ENCODE measurements around the gene VAT1.
"Not testable (repeated sequence)": the region's sequence is repeated elsewhere in the genome, so short reads cannot be mapped to it uniquely, and the experiment has no call there.

The VAT1 gene

DNA sequence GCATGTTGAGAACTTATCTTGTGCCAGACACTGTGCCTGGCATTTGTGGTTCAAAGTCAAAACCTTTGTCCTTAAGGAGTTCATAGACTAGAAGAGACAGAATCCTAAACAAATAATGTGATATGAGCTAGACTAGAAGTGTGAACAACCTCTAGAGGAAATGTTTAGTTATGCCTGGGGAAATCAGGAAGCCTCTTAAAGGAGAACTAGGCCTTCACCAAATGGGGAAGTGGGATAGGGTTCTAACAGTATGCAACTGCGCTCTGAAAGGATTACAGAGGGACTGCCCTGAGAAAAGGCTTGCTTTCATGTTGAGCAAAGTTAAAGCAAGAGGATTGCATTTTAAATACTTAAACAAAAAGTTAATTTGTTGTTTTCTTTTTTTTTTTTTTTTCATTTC is 37.0 kb downstream of the VAT1 start:
- Mint-ChIP-seq H3K4me1 (peaks cover 21% of the 10 kb centered on the region), H3K36me3 (ENCODE audit: low read depth) (peaks cover 50% of the 10 kb centered on the region), H3K27ac (no peak overlapping the region), H3K4me3 (no peak overlapping the region), H3K9me3 (no peaks in the 10 kb centered on the region), H3K27me3 (ENCODE audit: low read depth, poor library complexity) (no peaks in the 10 kb centered on the region)
- DNase-seq = no peak
- TF ChIP-seq, protein P1, sequence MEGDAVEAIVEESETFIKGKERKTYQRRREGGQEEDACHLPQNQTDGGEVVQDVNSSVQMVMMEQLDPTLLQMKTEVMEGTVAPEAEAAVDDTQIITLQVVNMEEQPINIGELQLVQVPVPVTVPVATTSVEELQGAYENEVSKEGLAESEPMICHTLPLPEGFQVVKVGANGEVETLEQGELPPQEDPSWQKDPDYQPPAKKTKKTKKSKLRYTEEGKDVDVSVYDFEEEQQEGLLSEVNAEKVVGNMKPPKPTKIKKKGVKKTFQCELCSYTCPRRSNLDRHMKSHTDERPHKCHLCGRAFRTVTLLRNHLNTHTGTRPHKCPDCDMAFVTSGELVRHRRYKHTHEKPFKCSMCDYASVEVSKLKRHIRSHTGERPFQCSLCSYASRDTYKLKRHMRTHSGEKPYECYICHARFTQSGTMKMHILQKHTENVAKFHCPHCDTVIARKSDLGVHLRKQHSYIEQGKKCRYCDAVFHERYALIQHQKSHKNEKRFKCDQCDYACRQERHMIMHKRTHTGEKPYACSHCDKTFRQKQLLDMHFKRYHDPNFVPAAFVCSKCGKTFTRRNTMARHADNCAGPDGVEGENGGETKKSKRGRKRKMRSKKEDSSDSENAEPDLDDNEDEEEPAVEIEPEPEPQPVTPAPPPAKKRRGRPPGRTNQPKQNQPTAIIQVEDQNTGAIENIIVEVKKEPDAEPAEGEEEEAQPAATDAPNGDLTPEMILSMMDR (IDR thresholded peaks at IDR 0.05) = no peak

DNA sequence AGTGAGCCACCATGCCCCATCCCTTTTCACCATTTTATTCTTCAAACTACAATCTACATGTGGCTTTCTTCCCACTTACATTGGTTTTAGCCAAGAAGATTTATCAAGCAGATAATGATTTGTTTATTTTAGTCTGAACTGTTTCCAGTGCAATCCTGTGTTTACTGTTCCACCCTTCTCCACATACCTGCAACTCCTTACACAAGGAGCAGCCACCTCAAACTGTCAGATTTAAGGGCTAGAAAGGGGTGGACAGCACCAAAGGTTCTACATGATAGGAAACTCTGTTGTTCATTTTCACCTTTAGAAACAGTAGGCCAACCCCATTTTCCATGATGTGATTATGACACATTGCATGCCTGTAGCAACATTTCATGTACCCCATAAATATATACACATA is 39.9 kb downstream of the VAT1 start:
- Mint-ChIP-seq H3K27ac (peak overlapping the region; percentile 54), H3K4me3 (peak overlapping the region; percentile 98), H3K9me3 (no peaks in the 10 kb centered on the region), H3K4me1 (peaks cover 35% of the 10 kb centered on the region), H3K27me3 (ENCODE audit: low read depth, poor library complexity) (no peaks in the 10 kb centered on the region), H3K36me3 (ENCODE audit: low read depth) (peaks cover 20% of the 10 kb centered on the region)
- TF ChIP-seq, protein P1 (IDR thresholded peaks at IDR 0.05) = no peak
- DNase-seq = no peak

DNA sequence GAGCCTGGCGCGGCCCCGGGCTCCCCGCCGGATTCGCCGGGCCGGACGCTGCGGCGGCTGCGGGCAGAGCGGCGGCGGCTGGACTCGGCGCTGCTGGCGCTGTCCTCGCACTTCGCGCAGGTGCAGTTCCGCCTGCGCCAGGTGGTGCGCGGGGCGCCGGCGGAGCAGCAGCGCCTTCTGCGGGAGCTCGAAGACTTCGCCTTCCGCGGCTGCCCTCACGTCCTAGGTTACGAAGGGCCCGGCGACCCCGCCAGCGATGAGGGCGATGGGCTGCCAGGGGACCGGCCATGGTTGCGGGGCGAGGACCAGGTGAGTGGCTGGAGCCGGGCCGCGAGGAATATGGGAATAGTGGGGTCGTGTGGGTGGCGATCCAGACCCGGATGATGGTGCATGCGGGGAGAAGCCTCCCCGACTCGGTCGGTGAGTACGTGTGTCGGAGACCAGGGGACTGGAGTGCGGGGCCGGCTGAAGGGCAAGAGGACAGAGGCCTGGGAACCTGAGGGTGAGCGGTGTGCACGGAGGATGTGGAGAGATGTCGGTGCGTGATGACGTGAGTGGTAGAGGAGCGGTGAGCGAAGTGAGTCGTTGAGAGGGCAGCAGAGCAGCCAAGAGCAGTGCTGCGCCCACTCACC is 41.3 kb downstream of the VAT1 start:
- Mint-ChIP-seq H3K4me1 (peaks cover 35% of the 10 kb centered on the region), H3K9me3 (no peaks in the 10 kb centered on the region), H3K4me3 (peak overlapping the region; percentile 98), H3K36me3 (ENCODE audit: low read depth) (peaks cover 14% of the 10 kb centered on the region), H3K27me3 (ENCODE audit: low read depth, poor library complexity) (no peaks in the 10 kb centered on the region), H3K27ac (peak overlapping the region; percentile 98)
- TF ChIP-seq, protein P1 (IDR thresholded peaks at IDR 0.05) = no peak
- peak; percentile 57 for DNase-seq

DNA sequence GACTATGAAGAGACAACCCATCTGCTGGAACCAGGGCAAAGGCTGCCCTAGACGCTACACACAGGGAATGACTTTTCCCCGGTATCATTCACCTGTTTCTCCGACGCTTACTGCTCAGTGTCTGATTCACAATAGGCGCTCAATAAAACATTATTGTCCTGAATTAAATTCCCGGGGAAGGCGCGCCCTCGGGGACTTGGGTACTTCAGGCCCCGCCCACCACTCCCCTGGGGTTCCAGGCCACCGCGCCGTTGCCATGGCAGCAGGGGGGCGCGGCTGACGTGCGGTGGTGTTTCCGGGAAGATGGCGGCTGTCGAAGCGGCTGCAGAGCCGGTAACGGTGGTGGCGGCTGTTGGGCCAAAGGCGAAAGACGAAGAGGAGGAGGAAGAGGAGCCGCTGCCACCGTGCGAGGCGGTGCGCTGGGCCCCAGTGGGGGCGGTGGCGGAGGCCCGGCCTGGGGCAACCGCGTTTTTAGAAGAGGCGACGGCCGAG is 41.9 kb downstream of the VAT1 start, which contains the start of gene RUNDC1:
Gene RUNDC1, plus strand, starts transcription at position 292 of the 492 bp plus-strand sequence. Its CDS starts 12 bp downstream, at position 304.
- H3K27me3 Mint-ChIP-seq (ENCODE audit: low read depth, poor library complexity) = no peaks in the 10 kb centered on the region
- H3K4me1 Mint-ChIP-seq = peaks cover 39% of the 10 kb centered on the region
- H3K4me3 Mint-ChIP-seq = peak within 1 kb of the TSS; percentile 98
- peaks cover 8% of the 10 kb centered on the region for H3K36me3 Mint-ChIP-seq (ENCODE audit: low read depth)
- DNase-seq = peak; percentile 97
- no peaks in the 10 kb centered on the region for H3K9me3 Mint-ChIP-seq
- TF ChIP-seq, protein P1 (IDR thresholded peaks at IDR 0.05) = no peak
- H3K27ac Mint-ChIP-seq = peak within 1 kb of the TSS; percentile 98

- TF ChIP-seq, protein P1 (IDR thresholded peaks at IDR 0.05) = no peak
- Mint-ChIP-seq H3K36me3 (ENCODE audit: low read depth) (peaks cover 4% of the 10 kb centered on the region), H3K27me3 (ENCODE audit: low read depth, poor library complexity) (peaks cover 5% of the 10 kb centered on the region), H3K9me3 (no peaks in the 10 kb centered on the region), H3K27ac (peak within 1 kb of the TSS; percentile 98), H3K4me3 (peak within 1 kb of the TSS; percentile 98), H3K4me1 (peaks cover 44% of the 10 kb centered on the region)
- peak; percentile 35 for DNase-seq
These were observed 42.5 kb downstream of the VAT1 start, which contains the start of gene PTGES3L for GRCh38 chr17:42979511-42980273. PTGES3L (minus strand) TSS chr17:42980080; CDS start chr17:42980053, 27 bp downstream.

DNA sequence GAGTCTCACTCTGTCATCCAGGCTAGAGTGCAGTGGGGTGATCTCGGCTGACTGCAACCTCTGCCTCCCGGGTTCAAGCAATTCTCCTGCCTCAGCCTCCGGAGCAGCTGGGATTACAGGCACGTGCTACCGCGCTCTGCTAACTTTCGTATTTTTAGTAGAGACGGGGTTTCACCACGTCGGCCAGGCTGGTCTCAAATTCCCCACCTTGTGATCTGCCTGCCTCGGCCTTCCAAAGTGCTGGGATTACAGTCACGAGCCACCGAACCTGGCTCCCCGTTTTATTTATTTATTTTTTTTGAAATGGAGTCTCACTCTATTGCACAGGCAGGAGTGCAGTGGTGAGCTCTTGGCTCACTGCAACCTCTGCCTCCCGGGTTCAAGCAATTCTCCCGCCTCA is 46.5 kb downstream of the VAT1 start:
- not testable (repeated sequence) for H3K9me3 Mint-ChIP-seq; H3K27me3 Mint-ChIP-seq (ENCODE audit: low read depth, poor library complexity); H3K36me3 Mint-ChIP-seq (ENCODE audit: low read depth); H3K4me3 Mint-ChIP-seq; DNase-seq
- Mint-ChIP-seq H3K4me1 (peaks cover 32% of the 10 kb centered on the region), H3K27ac (peak overlapping the region; percentile 62)
